Mesendoderm (in vitro differentiated cells): ENCODE measurements around the gene TACR1.

ENCODE experiments used
- DNase-seq: peaks from one replicate; pipeline ENCODE4 v3.0.0; 2013
- H2AK5ac ChIP-seq: 2 replicates; pipeline ENCODE4 v1.6.1; 2013; ENCODE audit warnings: low read length, inconsistent platforms
- H2BK120ac ChIP-seq: 2 replicates; pipeline ENCODE4 v1.6.1; 2013; ENCODE audit warnings: low read depth, mild to moderate bottlenecking, low read length, moderate library complexity, mixed read lengths
- H2BK15ac ChIP-seq: replicated peaks from 2 replicates; pipeline ENCODE4 v1.6.1; 2013; ENCODE audit warnings: low read depth, mild to moderate bottlenecking, moderate library complexity
- H2BK5ac ChIP-seq: 2 replicates; pipeline ENCODE4 v1.6.1; 2013; ENCODE audit warnings: low read length, inconsistent platforms
- H3K18ac ChIP-seq: 2 replicates; pipeline ENCODE4 v1.6.1; 2013; ENCODE audit warnings: mild to moderate bottlenecking, low read length, mixed read lengths
- H3K23ac ChIP-seq: one replicate; pipeline ENCODE4 v1.6.1; 2013; ENCODE audit warnings: low read length
- H3K27ac ChIP-seq: 2 replicates; pipeline ENCODE4 v1.5.1; 2013; ENCODE audit warnings: low read depth, mild to moderate bottlenecking, inconsistent platforms, low read length, moderate library complexity
- H3K27me3 ChIP-seq: 2 replicates; pipeline ENCODE4 v1.6.1; 2013; ENCODE audit warnings: low read length, control low read depth, mild to moderate bottlenecking, inconsistent platforms; ENCODE audit not compliant: insufficient read depth, poor library complexity
- H3K36me3 ChIP-seq: 2 replicates; pipeline ENCODE4 v1.6.1; 2013; ENCODE audit warnings: low read length, inconsistent platforms; ENCODE audit not compliant: control insufficient read depth, insufficient read depth
- H3K4ac ChIP-seq: one replicate; pipeline ENCODE4 v1.6.1; 2013; ENCODE audit warnings: low read depth, mild to moderate bottlenecking, low read length, moderate library complexity
- H3K4me1 ChIP-seq: 2 replicates; pipeline ENCODE4 v1.6.1; 2013; ENCODE audit warnings: low read depth, low read length, inconsistent platforms; ENCODE audit not compliant: control insufficient read depth
- H3K4me2 ChIP-seq: 2 replicates; pipeline ENCODE4 v1.6.1; 2013; ENCODE audit warnings: low read length
- H3K4me3 ChIP-seq: 2 replicates; pipeline ENCODE4 v1.5.1; 2013; ENCODE audit warnings: mild to moderate bottlenecking, low read length
- H3K56ac ChIP-seq: one replicate; pipeline ENCODE4 v1.6.1; 2013; ENCODE audit warnings: low read length
- H3K79me1 ChIP-seq: 2 replicates; pipeline ENCODE4 v1.6.1; 2013; ENCODE audit warnings: low read length, inconsistent platforms
- H3K79me2 ChIP-seq: 2 replicates; pipeline ENCODE4 v1.6.1; 2013; ENCODE audit warnings: mild to moderate bottlenecking, low read length; ENCODE audit not compliant: control insufficient read depth, insufficient read depth
- H3K9ac ChIP-seq: 2 replicates; pipeline ENCODE4 v1.6.1; 2013; ENCODE audit warnings: low read length, inconsistent platforms
- H4K5ac ChIP-seq: one replicate; pipeline ENCODE4 v1.6.1; 2013; ENCODE audit warnings: low read length
- H4K8ac ChIP-seq: one replicate; pipeline ENCODE4 v1.6.1; 2013; ENCODE audit warnings: low read depth, mild to moderate bottlenecking, control low read depth, low read length, moderate library complexity
- WGBS: extraction: QIAGEN DNeasy Blood & Tissue Kit; methylation state at CpG from one replicate; pipeline ENCODE4 v1.1.7; 2013; ENCODE audit warnings: low lambda C conversion rate, missing lambda C conversion rate; ENCODE audit not compliant: insufficient coverage; ENCODE audit errors: extremely low coverage; 5-methylcytosine and 5-hydroxymethylcytosine counted together

The TACR1 gene

GRCh38 chr2:75238670-75239330 lies 39.5 kb upstream of the TACR1 start:
- H3K79me2 ChIP-seq, result no peaks in the 10 kb centered on the region

DNA sequence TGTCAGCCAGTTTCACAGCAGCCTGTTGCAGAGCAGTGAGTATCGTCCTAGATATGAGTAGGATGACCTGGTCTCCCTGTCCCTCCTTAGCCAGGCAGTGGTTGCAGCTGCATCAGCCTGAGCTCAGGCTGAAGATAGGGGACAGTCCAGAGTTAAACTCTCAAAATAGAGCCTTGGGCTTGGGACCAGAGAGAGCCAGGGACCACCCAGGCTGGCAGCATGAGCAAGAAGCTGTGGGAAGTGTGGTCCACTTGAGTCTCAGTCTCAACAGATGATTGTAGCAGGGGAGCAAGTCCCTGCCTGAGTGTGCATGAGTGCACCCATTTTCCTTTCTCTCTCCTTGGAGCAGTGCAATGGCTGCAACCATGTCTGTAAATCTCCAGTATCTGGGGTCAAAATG lies 38.0 kb upstream of the TACR1 start:
- Histone ChIP-seq H3K4me1 (no peaks in the 10 kb centered on the region), H3K9ac (no peak overlapping the region), H4K8ac (no peak overlapping the region), H3K79me2 (no peaks in the 10 kb centered on the region), H2BK120ac (no peak overlapping the region), H3K4ac (no peak overlapping the region), H3K79me1 (no peaks in the 10 kb centered on the region), H3K4me2 (no peak overlapping the region), H3K4me3 (no peak overlapping the region), H2BK15ac (no peak overlapping the region), H3K23ac (no peak overlapping the region), H3K27ac (no peak overlapping the region), H3K18ac (no peak overlapping the region), H2BK5ac (no peak overlapping the region), H4K5ac (no peak overlapping the region), H3K27me3 (no peaks in the 10 kb centered on the region), H3K36me3 (no peaks in the 10 kb centered on the region), H2AK5ac (no peak overlapping the region), H3K56ac (no peak overlapping the region)
- DNase-seq, result no peak
- no CpG with 5 or more reads among the region's 1 CpG for WGBS

More at GRCh38 chr2:75238670-75239330, 39.5 kb upstream of the TACR1 start:
- Histone ChIP-seq H3K4me2 (no peak overlapping the region), H2BK15ac (no peak overlapping the region), H3K9ac (no peak overlapping the region), H3K4ac (no peak overlapping the region), H4K8ac (no peak overlapping the region), H3K27me3 (no peaks in the 10 kb centered on the region), H2BK120ac (no peak overlapping the region), H3K27ac (no peak overlapping the region), H3K18ac (no peak overlapping the region), H3K4me1 (no peaks in the 10 kb centered on the region), H3K4me3 (no peak overlapping the region), H2BK5ac (no peak overlapping the region), H4K5ac (no peak overlapping the region), H3K56ac (no peak overlapping the region), H3K36me3 (no peaks in the 10 kb centered on the region), H2AK5ac (no peak overlapping the region), H3K23ac (no peak overlapping the region), H3K79me1 (no peaks in the 10 kb centered on the region)
- DNase-seq, result no peak
- WGBS, result no CpG with 5 or more reads among the region's 6 CpGs

- Histone ChIP-seq H2AK5ac (no peak overlapping the region), H2BK120ac (no peak overlapping the region), H3K18ac (no peak overlapping the region), H2BK5ac (no peak overlapping the region), H3K56ac (no peak overlapping the region), H3K27ac (no peak overlapping the region), H4K5ac (no peak overlapping the region), H2BK15ac (no peak overlapping the region), H3K27me3 (no peaks in the 10 kb centered on the region), H3K4me1 (no peaks in the 10 kb centered on the region), H3K4me2 (no peak overlapping the region), H4K8ac (no peak overlapping the region), H3K23ac (no peak overlapping the region), H3K4ac (no peak overlapping the region), H3K36me3 (no peaks in the 10 kb centered on the region), H3K79me1 (no peaks in the 10 kb centered on the region), H3K9ac (no peak overlapping the region), H3K4me3 (no peak overlapping the region), H3K79me2 (no peaks in the 10 kb centered on the region)
- whole genome bisulfite sequencing, result no CpG with 5 or more reads among the region's 4 CpGs
- peak; percentile 22 for DNase-seq
Observed at GRCh38 chr2:75233965-75234364, 34.6 kb upstream of the TACR1 start.

DNA sequence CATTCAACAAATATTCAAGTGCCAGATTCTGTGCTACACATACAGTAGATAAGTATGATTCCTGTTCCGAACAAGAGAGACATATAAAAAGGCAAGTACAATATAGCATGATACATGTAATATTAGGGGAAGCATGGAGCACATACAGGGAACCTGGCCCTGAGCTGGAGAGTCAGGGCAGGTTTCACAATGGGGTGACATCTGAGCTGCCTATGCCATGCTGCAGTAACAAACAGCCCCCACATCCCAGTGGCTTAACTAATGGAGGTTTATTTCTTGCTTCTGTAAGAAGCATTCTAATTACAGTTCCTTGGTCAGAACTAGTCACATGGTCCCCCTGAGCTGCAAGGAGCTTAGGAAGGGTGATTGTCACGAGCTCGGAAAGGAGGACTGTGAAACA lies 27.3 kb upstream of the TACR1 start:
- H3K27me3 ChIP-seq, result no peaks in the 10 kb centered on the region
- no peak overlapping the region for H2BK5ac ChIP-seq
- H3K79me1 ChIP-seq, result no peaks in the 10 kb centered on the region
- H3K56ac ChIP-seq, result no peak overlapping the region
- H3K4me2 ChIP-seq, result no peak overlapping the region
- H3K27ac ChIP-seq, result no peak overlapping the region
- H3K4ac ChIP-seq, result no peak overlapping the region
- H3K4me1 ChIP-seq, result no peaks in the 10 kb centered on the region
- H3K36me3 ChIP-seq, result no peaks in the 10 kb centered on the region
- H2AK5ac ChIP-seq, result no peak overlapping the region
- no peak overlapping the region for H3K4me3 ChIP-seq
- DNase-seq, result no peak
- no peak overlapping the region for H2BK120ac ChIP-seq
- H3K23ac ChIP-seq, result no peak overlapping the region
- H2BK15ac ChIP-seq, result no peak overlapping the region
- H3K18ac ChIP-seq, result no peak overlapping the region
- no CpG with 5 or more reads among the region's 3 CpGs for WGBS
- no peak overlapping the region for H4K5ac ChIP-seq
- no peak overlapping the region for H3K9ac ChIP-seq
- H4K8ac ChIP-seq, result no peak overlapping the region
- H3K79me2 ChIP-seq, result no peaks in the 10 kb centered on the region

- Histone ChIP-seq H3K27me3 (no peaks in the 10 kb centered on the region), H2AK5ac (no peak overlapping the region), H3K4me3 (no peak overlapping the region), H4K5ac (no peak overlapping the region), H3K36me3 (no peaks in the 10 kb centered on the region), H3K79me1 (no peaks in the 10 kb centered on the region), H2BK5ac (no peak overlapping the region), H3K56ac (no peak overlapping the region), H4K8ac (no peak overlapping the region), H3K79me2 (no peaks in the 10 kb centered on the region), H3K4ac (no peak overlapping the region), H2BK15ac (no peak overlapping the region), H3K4me2 (no peak overlapping the region), H3K18ac (no peak overlapping the region), H2BK120ac (no peak overlapping the region), H3K27ac (no peak overlapping the region), H3K9ac (no peak overlapping the region), H3K23ac (no peak overlapping the region), H3K4me1 (no peaks in the 10 kb centered on the region)
- no CpG with 5 or more reads among the region's 3 CpGs for WGBS
- no peak for DNase-seq
Observed at GRCh38 chr2:75226099-75226498, 26.8 kb upstream of the TACR1 start.

DNA sequence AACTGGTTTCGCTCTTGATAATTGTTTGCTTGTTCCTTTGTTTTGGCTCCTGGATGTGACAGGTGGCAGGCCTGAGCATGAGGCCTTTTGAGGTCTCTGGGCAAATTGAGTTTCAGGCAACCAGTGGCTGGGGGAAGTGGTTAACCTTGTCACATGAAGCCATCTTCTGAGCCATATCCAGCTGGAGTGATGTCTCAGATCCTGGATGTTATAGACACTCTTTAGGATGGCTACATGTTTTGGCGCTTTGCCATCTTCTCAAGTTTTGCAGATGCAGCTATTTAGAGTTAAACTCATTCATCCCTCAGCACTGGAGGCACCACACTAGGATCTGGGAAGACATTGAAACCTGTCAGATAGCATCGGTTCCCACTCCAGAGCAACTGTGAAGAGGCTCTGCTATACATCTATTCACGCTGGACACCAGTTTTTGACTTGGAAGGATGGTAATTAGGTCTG lies 25.3 kb upstream of the TACR1 start:
- no CpG with 5 or more reads among the region's 4 CpGs for WGBS
- Histone ChIP-seq H3K79me2 (no peaks in the 10 kb centered on the region), H2BK15ac (no peak overlapping the region)

More for the DNA sequence above, 25.3 kb upstream of the TACR1 start:
- Histone ChIP-seq H3K9ac (no peak overlapping the region), H3K4me2 (no peak overlapping the region), H3K18ac (no peak overlapping the region), H3K27ac (no peak overlapping the region), H3K4ac (no peak overlapping the region), H3K79me1 (no peaks in the 10 kb centered on the region), H4K5ac (no peak overlapping the region), H3K4me1 (no peaks in the 10 kb centered on the region), H3K23ac (peak overlapping the region; percentile 81), H2BK5ac (no peak overlapping the region), H3K56ac (no peak overlapping the region), H4K8ac (no peak overlapping the region), H2BK120ac (no peak overlapping the region), H3K27me3 (no peaks in the 10 kb centered on the region), H3K36me3 (no peaks in the 10 kb centered on the region), H3K4me3 (no peak overlapping the region), H2AK5ac (no peak overlapping the region)
- no peak for DNase-seq
